Stimulated activated CD8-positive, alpha-beta memory T cell treated with anti-CD3 and anti-CD28 coated beads, Interleukin-4, amount 100 ng/mL, for 1 hour (primary cell): ENCODE data around the gene GPX3.

Experiments used
- DNase-seq, 2 donors: peaks; one replicate each; pipeline ENCODE4 v3.0.0-alpha.2; 2020; ENCODE audit warnings: low read depth in 2 of 2, low spot score in 1 of 2

Gene GPX3

GRCh38 chr5:151020304-151021110, at the start of gene GPX3:
GPX3 (plus strand) TSS chr5:151020591; CDS start chr5:151020655, 64 bp downstream.
- DNase-seq = no peak

- DNase-seq = no peak
These were observed 41.8 kb upstream of the GPX3 start for GRCh38 chr5:150978590-150978989.

- no peak for DNase-seq
These were observed 32.6 kb upstream of the GPX3 start for GRCh38 chr5:150987746-150988145.

- no peak for DNase-seq
These were observed 30.7 kb upstream of the GPX3 start for GRCh38 chr5:150989695-150990094.

- DNase-seq = no peak
These were observed 27.7 kb upstream of the GPX3 start for GRCh38 chr5:150992705-150993104.

GRCh38 chr5:150993422-150993821, 27.0 kb upstream of the GPX3 start:
- DNase-seq = no peak

- DNase-seq = no peak
These were observed 26.5 kb upstream of the GPX3 start for GRCh38 chr5:150993826-150994412.

GRCh38 chr5:150999704-151000442, 20.5 kb upstream of the GPX3 start:
- DNase-seq = no peak

GRCh38 chr5:151001436-151001835, 19.0 kb upstream of the GPX3 start:
- no peak for DNase-seq

GRCh38 chr5:151002250-151002649, 18.1 kb upstream of the GPX3 start:
- DNase-seq = no peak

GRCh38 chr5:151002681-151003502, 17.5 kb upstream of the GPX3 start:
- no peak for DNase-seq

- DNase-seq = no peak
These were observed 16.9 kb upstream of the GPX3 start for GRCh38 chr5:151003503-151003860.

GRCh38 chr5:151004499-151004898, 15.9 kb upstream of the GPX3 start:
- DNase-seq = no peak

- DNase-seq = no peak
These were observed 15.0 kb upstream of the GPX3 start for GRCh38 chr5:151005187-151005949.

GRCh38 chr5:151005950-151006576, 14.3 kb upstream of the GPX3 start:
- DNase-seq = no peak

GRCh38 chr5:151006704-151007334, 13.6 kb upstream of the GPX3 start:
- DNase-seq = no peak

- no peak for DNase-seq
These were observed 12.8 kb upstream of the GPX3 start for GRCh38 chr5:151007430-151008209.

GRCh38 chr5:151008210-151008491, 12.2 kb upstream of the GPX3 start:
- no peak for DNase-seq

- DNase-seq = no peak
These were observed 11.5 kb upstream of the GPX3 start for GRCh38 chr5:151008906-151009305.
